HG02981 (cell line): Measurements from ENCODE around the gene LGALS8.
"Not testable (repeated sequence)": the region's sequence is repeated elsewhere in the genome, so short reads cannot be mapped to it uniquely, and the experiment has no call there.

Experiments
- ATAC-seq: cut with Tn5 transposase; IDR thresholded peaks from one replicate; pipeline ENCODE4 v1.9.1; 2021; ENCODE audit warnings: mild to moderate bottlenecking, moderate library complexity; ENCODE audit not compliant: unreplicated experiment

The LGALS8 gene

DNA sequence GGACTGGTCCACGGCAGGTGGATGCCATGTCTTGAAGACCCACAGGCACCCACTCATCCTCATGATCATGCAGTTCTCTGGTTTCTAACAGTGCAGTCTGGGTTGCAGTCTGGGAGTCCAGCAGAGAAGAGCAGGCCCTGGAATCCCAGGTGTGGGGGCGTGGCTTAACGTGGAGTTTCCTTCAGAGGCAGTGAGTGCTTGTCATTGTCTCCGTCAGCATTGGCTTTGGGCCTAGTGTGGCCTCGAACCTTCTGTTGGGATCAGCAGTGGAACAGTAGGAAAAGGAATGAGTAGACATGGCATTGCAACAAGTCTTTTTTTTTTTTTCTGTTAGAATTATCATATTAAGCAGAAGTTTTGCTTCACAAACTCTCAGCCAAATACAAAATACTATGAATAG lies 12.8 kb downstream of the LGALS8 start:
- no peak for ATAC-seq

- ATAC-seq, result no peak
Measured at GRCh38 chr1:236540813-236541465, 17.2 kb downstream of the LGALS8 start.

DNA sequence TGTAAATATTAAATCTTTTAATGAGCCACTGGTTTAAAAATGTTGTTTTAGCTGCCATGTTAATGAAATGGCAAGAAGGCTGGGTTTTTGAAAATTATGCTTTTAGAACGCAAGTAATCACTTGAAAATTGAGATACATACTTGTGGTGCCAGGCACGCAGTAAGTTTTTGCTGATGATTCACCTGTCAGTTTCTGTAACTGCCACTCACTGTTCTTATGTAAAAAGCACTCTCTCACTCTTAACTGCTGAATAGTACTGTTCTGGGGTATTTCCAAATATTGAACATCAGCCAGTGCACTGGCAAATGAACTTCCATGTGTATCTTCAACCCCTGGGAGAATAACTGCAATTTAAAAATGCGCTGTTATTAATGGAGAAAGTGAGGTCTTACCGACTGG lies 17.9 kb downstream of the LGALS8 start:
- ATAC-seq, result no peak

DNA sequence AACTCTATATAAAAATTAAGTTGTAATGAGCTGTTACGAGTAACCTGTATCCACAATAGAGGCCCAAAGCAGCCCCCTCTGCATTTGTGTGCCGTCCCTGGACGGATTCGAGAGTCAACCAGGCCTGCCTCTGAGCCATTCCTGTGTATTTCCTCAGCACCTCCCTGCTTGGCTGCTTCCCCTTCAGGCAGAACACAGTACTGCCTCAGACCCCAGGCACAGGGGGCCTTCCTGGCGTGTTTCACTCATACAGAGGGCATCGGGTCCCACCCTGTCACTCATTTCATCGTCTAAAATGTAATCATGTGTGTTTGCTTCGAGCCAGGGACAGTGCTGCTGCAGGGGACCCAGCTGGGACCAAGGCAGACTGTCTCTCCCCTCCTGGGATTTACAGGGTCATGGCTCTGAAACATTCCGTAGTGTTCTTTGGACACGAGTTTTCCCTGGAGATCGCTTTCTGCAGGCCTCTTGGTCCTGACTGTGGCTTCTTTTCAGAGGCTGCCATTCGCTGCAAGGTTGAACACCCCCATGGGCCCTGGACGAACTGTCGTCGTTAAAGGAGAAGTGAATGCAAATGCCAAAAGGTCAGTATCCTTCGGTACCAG lies 19.4 kb downstream of the LGALS8 start:
- no peak for ATAC-seq

- no peak for ATAC-seq
Measured at GRCh38 chr1:236545621-236546169, 21.9 kb downstream of the LGALS8 start.

- no peak for ATAC-seq
Measured at GRCh38 chr1:236548452-236548851, 24.7 kb downstream of the LGALS8 start.

DNA sequence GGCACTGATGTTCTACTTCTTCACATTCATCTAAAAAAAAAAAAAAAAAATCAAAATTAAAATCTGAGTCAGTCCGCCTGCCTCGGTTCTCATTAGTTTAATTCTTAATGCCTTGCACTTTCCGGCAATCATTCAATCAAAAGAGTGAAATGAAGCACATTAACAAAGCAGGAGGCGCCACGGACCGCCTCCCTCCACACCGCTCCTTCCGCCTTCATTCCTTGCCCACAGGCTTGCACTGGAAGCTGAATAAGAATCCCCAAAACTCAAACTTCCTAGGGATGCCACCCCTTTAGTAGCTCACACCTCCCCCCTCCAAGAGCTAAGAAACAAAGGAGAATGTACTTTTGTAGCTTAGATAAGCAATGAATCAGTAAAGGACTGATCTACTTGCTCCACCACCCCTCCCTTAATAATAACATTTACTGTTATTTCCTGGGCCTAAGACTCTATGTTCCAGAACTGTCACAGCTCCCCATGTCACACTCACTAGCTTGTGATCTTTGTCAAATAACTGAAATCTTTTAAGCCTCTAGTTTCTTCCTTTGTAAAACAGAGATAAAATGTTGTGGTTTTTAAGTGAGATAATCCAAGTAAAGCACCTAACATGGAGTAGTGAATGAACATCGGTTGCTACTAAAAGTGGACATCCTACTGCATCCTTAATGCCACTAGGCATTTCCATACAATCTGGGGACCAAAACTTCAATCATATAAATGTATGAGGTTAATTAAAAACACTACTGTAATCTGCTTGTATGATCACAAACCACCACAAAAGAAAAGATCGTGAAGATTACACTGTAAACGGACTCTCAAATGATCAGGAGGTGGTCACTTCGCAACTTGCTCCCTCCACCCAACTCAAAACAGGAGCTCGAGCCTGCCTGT lies 27.4 kb downstream of the LGALS8 start:
- ATAC-seq, result no peak

GRCh38 chr1:236552096-236552495 lies 28.3 kb downstream of the LGALS8 start:
- ATAC-seq, result no peak

DNA sequence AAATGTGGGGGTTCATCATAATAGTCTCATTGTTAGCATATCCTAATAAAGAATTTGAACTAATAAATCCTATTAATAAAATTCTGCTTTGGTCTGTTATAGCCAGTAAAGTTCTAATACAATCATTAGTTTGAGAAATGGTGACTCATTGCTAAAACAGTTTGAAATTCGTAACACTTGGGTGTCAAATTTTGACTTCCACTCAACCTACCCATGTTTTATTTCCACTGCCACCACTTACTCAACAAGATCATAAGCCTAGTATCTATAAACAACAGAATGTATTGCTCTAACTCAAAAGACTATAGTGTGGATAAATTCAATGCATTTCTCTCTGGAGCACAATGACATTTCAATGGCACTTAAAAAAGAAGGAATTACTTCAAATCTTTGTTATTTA lies 29.1 kb downstream of the LGALS8 start:
- ATAC-seq, result no peak

- ATAC-seq, result no peak
Measured at GRCh38 chr1:236553370-236553769, 29.6 kb downstream of the LGALS8 start.

DNA sequence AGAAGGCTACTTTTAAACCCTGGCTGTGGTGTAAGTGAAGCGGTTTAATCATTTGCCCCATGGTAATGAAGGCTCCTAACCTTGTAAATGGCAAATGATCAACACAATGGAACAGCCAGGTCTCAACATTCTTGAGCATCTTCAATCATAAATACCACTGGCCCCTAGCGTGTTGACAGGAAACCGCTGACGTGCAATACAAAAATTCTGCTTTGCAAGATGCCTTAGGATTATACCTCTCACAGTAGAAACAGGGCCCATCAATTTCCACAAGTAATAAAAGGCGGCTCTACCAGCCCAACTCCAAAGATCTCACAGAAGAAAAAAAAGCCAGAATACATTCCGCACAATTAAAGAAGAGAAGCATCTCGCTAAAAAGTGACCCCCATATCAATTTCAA lies 32.8 kb downstream of the LGALS8 start:
- ATAC-seq, result no peak

DNA sequence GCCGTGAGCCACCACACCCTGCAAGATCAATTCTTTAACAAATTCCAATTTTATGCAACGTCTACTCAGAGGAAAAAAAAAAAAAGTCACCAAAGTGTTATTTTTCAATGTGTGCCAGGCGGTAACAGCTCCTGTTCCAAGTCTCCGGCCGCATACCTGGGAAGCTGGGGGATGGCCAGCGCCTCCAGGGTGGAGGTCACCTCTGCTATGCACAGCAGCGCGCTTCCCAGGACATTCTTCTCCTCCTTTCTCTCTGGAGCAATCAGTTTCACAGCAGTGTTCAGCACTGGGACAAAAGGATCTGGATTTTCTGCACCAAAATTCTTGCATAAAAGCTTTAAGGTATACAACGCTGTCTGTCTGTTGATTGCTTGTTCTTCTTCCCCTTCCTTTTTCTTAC lies 34.3 kb downstream of the LGALS8 start:
- ATAC-seq, result no peak

GRCh38 chr1:236558846-236559245 lies 35.1 kb downstream of the LGALS8 start:
- no peak for ATAC-seq

- ATAC-seq, result no peak
Measured at GRCh38 chr1:236560213-236560771, 36.5 kb downstream of the LGALS8 start.

DNA sequence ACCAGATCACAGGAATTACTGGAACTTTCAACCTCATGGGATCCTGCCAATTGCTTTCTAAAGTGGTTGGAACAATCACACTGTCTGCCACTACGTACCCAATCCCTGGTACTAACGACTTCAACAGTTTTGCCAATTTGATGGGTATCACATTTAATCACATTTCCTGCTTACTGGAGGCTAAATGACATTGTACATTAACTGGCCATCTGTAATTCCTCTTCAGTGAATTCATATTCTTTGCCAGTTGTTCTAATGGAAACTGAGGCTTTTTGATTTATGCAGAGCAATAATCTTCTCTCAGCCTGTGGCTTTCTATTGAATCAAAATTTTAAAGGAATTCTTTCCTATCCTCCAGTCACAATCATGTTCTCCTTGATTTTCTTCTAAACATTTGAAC lies 38.2 kb downstream of the LGALS8 start:
- ATAC-seq, result no peak

GRCh38 chr1:236565530-236565929 lies 41.7 kb downstream of the LGALS8 start:
- no peak for ATAC-seq

GRCh38 chr1:236568285-236568894 lies 44.6 kb downstream of the LGALS8 start:
- no peak for ATAC-seq

GRCh38 chr1:236575523-236575922 lies 51.7 kb downstream of the LGALS8 start:
- ATAC-seq, result no peak

DNA sequence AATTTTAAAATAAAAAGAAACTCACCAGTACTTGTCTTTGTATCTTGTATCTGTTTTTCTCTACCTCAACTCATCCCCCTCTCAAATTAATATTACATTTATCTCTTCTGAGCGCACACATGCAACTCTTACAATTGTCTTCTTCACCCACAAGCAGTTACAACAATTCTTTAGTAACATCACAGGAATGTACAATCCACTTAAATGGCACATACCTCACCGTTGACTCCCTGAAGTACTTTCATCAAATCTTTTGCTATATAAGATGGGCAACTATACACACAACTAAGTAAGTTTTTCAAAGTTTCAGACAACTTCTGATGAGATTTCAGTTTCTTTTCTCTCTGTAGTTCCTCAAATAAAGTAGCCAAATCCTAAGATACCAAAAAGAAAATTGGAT lies 52.2 kb downstream of the LGALS8 start:
- no peak for ATAC-seq

DNA sequence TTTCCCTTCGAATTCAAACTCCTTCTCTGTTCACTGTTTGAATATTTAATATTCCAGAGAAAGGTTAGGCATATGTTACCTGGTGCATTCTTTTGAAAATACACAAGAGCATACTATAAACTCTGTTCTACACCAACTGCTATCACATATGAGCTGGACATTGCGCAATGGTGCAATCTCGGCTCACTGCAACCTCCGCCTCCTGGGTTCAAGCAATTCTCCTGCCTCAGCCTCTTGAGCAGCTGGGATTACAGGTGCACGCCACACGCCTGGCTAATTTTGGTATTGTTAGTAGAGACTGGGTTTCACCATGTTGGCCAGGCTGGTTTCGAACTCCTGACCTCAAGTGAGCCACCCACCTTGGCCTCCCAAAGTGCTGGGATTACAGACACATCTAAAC lies 53.3 kb downstream of the LGALS8 start:
- ATAC-seq, result not testable (repeated sequence)

- no peak for ATAC-seq
Measured at GRCh38 chr1:236578661-236579060, 54.9 kb downstream of the LGALS8 start.
